HG03095 (cell line): ENCODE data around the gene PFKP.
A peak's percentile ranks its signal among the peaks of the same experiment; 100 is the strongest.
"Not testable (repeated sequence)": the region's sequence is repeated elsewhere in the genome, so short reads cannot be mapped to it uniquely, and the experiment has no call there.

Experiments
- ATAC-seq: cut with Tn5 transposase; IDR thresholded peaks from one replicate; pipeline ENCODE4 v1.9.1; 2021; ENCODE audit warnings: moderate library complexity; ENCODE audit not compliant: unreplicated experiment

Gene PFKP

GRCh38 chr10:3046981-3047547 is 20.3 kb upstream of the PFKP start:
- ATAC-seq: no peak

- no peak for ATAC-seq
Measured at GRCh38 chr10:3047596-3047995, 19.8 kb upstream of the PFKP start.

GRCh38 chr10:3048119-3049019 is 19.0 kb upstream of the PFKP start:
- ATAC-seq: no peak

GRCh38 chr10:3051692-3052091 is 15.7 kb upstream of the PFKP start:
- no peak for ATAC-seq

GRCh38 chr10:3053155-3053554 is 14.2 kb upstream of the PFKP start:
- no peak for ATAC-seq

- ATAC-seq: no peak
Measured at GRCh38 chr10:3054183-3054850, 13.0 kb upstream of the PFKP start.

- no peak for ATAC-seq
Measured at GRCh38 chr10:3054851-3055199, 12.5 kb upstream of the PFKP start.

- ATAC-seq: no peak
Measured at GRCh38 chr10:3056280-3057037, 10.9 kb upstream of the PFKP start.

GRCh38 chr10:3057946-3058345 is 9.4 kb upstream of the PFKP start:
- ATAC-seq: no peak

- no peak for ATAC-seq
Measured at GRCh38 chr10:3059974-3060373, 7.4 kb upstream of the PFKP start.

GRCh38 chr10:3060481-3060889 is 6.9 kb upstream of the PFKP start:
- ATAC-seq: no peak

- ATAC-seq: not testable (repeated sequence)
Measured at GRCh38 chr10:3061323-3061898, 5.9 kb upstream of the PFKP start.

- ATAC-seq: no peak
Measured at GRCh38 chr10:3062502-3063186, 4.7 kb upstream of the PFKP start.

- no peak for ATAC-seq
Measured at GRCh38 chr10:3064423-3064822, 2.9 kb upstream of the PFKP start.

GRCh38 chr10:3065622-3066021 is 1.7 kb upstream of the PFKP start:
- ATAC-seq: no peak

- no peak for ATAC-seq
Measured at GRCh38 chr10:3066317-3067117, 831 bp upstream of the PFKP start.

- ATAC-seq: no peak
Measured at GRCh38 chr10:3067859-3068179, 471 bp downstream of the PFKP start.

GRCh38 chr10:3068201-3068967 is 1.0 kb downstream of the PFKP start:
- peak; percentile 37 for ATAC-seq
